AG10803 (cell line): ENCODE results near the gene IPPK.

Experiments used
- DNase-seq: peaks from one replicate; pipeline ENCODE4 v3.0.0; 2010; ENCODE audit warnings: low read depth
- H3K4me3 ChIP-seq: 2 replicates; pipeline ENCODE4 v1.5.1; 2011; ENCODE audit warnings: mild to moderate bottlenecking, low read length, control low read depth
- TF ChIP-seq, protein P1 (sequence below): conservative IDR thresholded peaks from 2 replicates; pipeline ENCODE4 v1.5.1; 2011; ENCODE audit warnings: mild to moderate bottlenecking, low read length, control low read depth, inconsistent platforms

Gene IPPK

GRCh38 chr9:92619601-92620300, 50.2 kb downstream of the IPPK start:
- no peak for DNase-seq
- H3K4me3 ChIP-seq: no peak overlapping the region
- TF ChIP-seq, protein P1, sequence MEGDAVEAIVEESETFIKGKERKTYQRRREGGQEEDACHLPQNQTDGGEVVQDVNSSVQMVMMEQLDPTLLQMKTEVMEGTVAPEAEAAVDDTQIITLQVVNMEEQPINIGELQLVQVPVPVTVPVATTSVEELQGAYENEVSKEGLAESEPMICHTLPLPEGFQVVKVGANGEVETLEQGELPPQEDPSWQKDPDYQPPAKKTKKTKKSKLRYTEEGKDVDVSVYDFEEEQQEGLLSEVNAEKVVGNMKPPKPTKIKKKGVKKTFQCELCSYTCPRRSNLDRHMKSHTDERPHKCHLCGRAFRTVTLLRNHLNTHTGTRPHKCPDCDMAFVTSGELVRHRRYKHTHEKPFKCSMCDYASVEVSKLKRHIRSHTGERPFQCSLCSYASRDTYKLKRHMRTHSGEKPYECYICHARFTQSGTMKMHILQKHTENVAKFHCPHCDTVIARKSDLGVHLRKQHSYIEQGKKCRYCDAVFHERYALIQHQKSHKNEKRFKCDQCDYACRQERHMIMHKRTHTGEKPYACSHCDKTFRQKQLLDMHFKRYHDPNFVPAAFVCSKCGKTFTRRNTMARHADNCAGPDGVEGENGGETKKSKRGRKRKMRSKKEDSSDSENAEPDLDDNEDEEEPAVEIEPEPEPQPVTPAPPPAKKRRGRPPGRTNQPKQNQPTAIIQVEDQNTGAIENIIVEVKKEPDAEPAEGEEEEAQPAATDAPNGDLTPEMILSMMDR: no peak

- H3K4me3 ChIP-seq: no peak overlapping the region
- DNase-seq: peak; percentile 52
- TF ChIP-seq, protein P1: no peak
Observed at GRCh38 chr9:92618633-92619225, 51.2 kb downstream of the IPPK start.

- H3K4me3 ChIP-seq: no peak overlapping the region
- TF ChIP-seq, protein P1: no peak
- DNase-seq: no peak
Observed at GRCh38 chr9:92617951-92618510, 51.9 kb downstream of the IPPK start.

GRCh38 chr9:92617195-92617813, 52.6 kb downstream of the IPPK start:
- H3K4me3 ChIP-seq: no peak overlapping the region
- TF ChIP-seq, protein P1: no peak
- DNase-seq: no peak

DNA sequence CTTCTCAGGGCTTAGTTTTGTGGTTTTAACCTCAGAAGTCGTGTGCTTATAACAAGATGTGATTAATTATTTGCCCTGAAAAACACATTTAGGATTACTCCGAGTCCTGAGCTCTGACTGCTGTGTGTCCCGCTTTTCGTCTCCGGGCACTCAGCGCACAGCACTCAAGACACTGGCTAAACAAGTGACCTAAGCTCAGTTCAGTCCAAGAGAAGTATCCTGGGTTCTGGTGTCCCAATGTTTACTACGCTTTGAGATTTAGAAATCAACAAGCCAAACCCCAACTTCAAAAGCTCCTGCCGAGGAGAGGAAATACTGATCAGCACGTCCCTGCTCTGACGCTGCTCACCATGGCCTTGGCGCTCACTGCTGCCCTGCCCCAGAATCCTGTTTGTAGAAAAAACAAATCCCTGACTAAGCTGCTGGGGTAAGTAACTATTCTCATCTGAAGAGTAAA, 53.2 kb downstream of the IPPK start:
- TF ChIP-seq, protein P1: no peak
- DNase-seq: peak; percentile 60
- no peak overlapping the region for H3K4me3 ChIP-seq

DNA sequence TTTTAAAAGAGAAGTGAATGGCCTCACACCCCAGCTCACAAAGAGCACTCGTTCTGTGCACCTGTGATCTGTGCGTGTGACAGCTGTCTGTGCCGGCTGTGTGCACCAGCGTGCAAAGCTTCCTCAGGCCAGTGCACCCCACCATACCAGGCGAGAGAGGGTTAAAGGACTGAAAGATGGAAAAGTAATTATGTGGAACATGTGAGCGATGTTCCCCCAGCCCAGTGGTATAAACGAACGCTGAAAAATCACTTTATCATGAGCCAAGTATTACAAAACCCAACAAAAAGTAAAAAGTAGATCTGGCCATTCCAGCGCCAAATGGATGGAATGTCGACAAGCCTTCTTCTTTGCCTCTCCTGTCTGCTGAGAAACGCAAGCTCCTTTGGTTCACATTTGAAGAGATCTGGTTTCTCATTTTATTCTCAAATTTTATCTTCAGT, 53.7 kb downstream of the IPPK start:
- H3K4me3 ChIP-seq: peak overlapping the region; percentile 16
- TF ChIP-seq, protein P1: no peak
- DNase-seq: peak; percentile 52

DNA sequence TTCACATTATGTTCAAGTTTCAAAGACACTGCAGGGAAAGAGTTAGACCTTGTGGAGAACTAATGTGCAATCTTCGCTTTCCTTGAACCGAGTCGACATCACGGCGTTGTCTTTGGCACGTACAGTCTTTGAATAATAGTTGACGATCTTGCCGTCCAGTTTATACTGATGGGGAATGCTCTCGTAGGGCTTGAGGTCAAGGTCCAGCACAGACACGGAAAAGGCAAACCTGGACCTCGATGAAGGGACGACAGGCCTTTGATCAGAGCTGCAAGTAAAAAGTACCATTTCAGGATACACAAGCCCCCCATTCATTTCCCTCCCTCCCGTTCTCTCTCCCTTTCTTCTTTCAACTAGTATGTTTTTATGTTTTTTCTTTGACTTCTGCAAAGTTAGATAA, 54.1 kb downstream of the IPPK start:
- no peak overlapping the region for H3K4me3 ChIP-seq
- TF ChIP-seq, protein P1: no peak
- DNase-seq: no peak
